Activated CD8-positive, alpha-beta T cell treated with anti-CD3 and anti-CD28 coated beads, Interleukin-2, amount 10 ng/mL, durations not matched to agents 7 days and 5 days (primary cell): ENCODE results near the gene NPIPB13. TPM values are rescaled to one million over a fixed set of nuclear protein-coding genes. Genes with fewer than 3 reads are reported as not detected.

Source experiments
- total RNA-seq, 2 experiments: library from RNA; stranded (reverse); gene quantifications; one replicate each; pipeline ENCODE4 v1.2.3, GENCODE V29; 2021

Gene NPIPB13
- total RNA-seq, 2 experiments from 2014 or later, result 12.6 to 24.3 TPM

Other genes with a start within 250 kb of the NPIPB13 start
- gene DOC2A, start 237.5 kb downstream of the NPIPB13 start, total RNA-seq, result under 1 TPM in 1 of 2 experiments, not detected in 1; 0.34 TPM
- gene C16orf92, start 225.3 kb downstream of the NPIPB13 start, total RNA-seq, result not detected
- 1 to 10 TPM; 4.6 TPM for gene TLCD3B, start 217.2 kb downstream of the NPIPB13 start, total RNA-seq
- 1,000 to 10,000 TPM; 1,738 to 1,843 TPM for gene ALDOA, start 182.7 kb downstream of the NPIPB13 start, total RNA-seq
- gene PPP4C, start 172.5 kb downstream of the NPIPB13 start, total RNA-seq, result 100 to 1,000 TPM; 157 TPM
- gene TBX6, start 156.6 kb downstream of the NPIPB13 start, total RNA-seq, result 1 to 10 TPM; 1.3 TPM
- 10 to 100 TPM; 29.4 to 34.5 TPM for gene YPEL3, start 152.3 kb downstream of the NPIPB13 start, total RNA-seq
- 10 to 100 TPM; 10.5 to 12.6 TPM for gene GDPD3, start 134.9 kb downstream of the NPIPB13 start, total RNA-seq
- 10 to 100 TPM; 83.5 to 93.7 TPM for gene MAPK3, start 125.3 kb downstream of the NPIPB13 start, total RNA-seq
- 1,000 to 10,000 TPM; 1,875 to 1,983 TPM for gene CORO1A, start 64.9 kb downstream of the NPIPB13 start, total RNA-seq
- 100 to 1,000 TPM; 205 to 212 TPM for gene BOLA2B, start 54.8 kb downstream of the NPIPB13 start, total RNA-seq
- 100 to 1,000 TPM; 115 to 123 TPM for gene SLX1A, start 54.6 kb downstream of the NPIPB13 start, total RNA-seq
- gene SULT1A3, start 49.2 kb downstream of the NPIPB13 start, total RNA-seq, result 10 to 100 TPM; 28.9 to 32.8 TPM
- gene CD2BP2, start 106.8 kb upstream of the NPIPB13 start, total RNA-seq, result 10 to 100 TPM; 62.7 to 67.5 TPM
- 10 to 100 TPM; 75.4 to 75.7 TPM for gene TBC1D10B, start 122.0 kb upstream of the NPIPB13 start, total RNA-seq
- gene MYL11, start 126.3 kb upstream of the NPIPB13 start, total RNA-seq, result 1 to 10 TPM in 1 of 2 experiments, not detected in 1; 1.3 TPM
- 100 to 1,000 TPM; 321 to 342 TPM for gene SEPTIN1, start 134.1 kb upstream of the NPIPB13 start, total RNA-seq
- 10 to 100 TPM; 13.5 to 13.8 TPM for gene ZNF48, start 146.9 kb upstream of the NPIPB13 start, total RNA-seq
- 1 to 10 TPM; 3.3 to 3.9 TPM for gene ZNF771, start 159.1 kb upstream of the NPIPB13 start, total RNA-seq
- gene DCTPP1, start 181.6 kb upstream of the NPIPB13 start, total RNA-seq, result 10 to 100 TPM; 87.3 to 92.8 TPM
- gene SEPHS2, start 197.4 kb upstream of the NPIPB13 start, total RNA-seq, result 10 to 100 TPM; 64.6 to 68.7 TPM
- gene ITGAL, start 224.3 kb upstream of the NPIPB13 start, total RNA-seq, result 100 to 1,000 TPM; 458 to 471 TPM